Colon (tissue), 2 donors: ENCODE data around the gene MIX23.
A peak's percentile ranks its signal among the peaks of the same experiment; 100 is the strongest.

Experiments used
- FAIRE-seq: peaks from 2 replicates; lab custom pipeline; 2012; peaks lifted over from hg19 to GRCh38; lab: Jason Lieb, UNC
- donor health status: control.
- donor health status: control.

MIX23 gene

GRCh38 chr3:122392868-122393844 is 10.1 kb upstream of the MIX23 start:
- FAIRE-seq, result peak; percentile 14

- no peak for FAIRE-seq
Measured at GRCh38 chr3:122391681-122392446, 8.8 kb upstream of the MIX23 start.

- FAIRE-seq, result no peak
Measured at GRCh38 chr3:122390665-122391064, 7.6 kb upstream of the MIX23 start.

GRCh38 chr3:122389892-122390291 is 6.9 kb upstream of the MIX23 start:
- no peak for FAIRE-seq

- FAIRE-seq, result no peak
Measured at GRCh38 chr3:122389197-122389596, 6.2 kb upstream of the MIX23 start.

GRCh38 chr3:122387709-122388108 is 4.7 kb upstream of the MIX23 start:
- FAIRE-seq, result no peak

GRCh38 chr3:122383771-122384697 is 1.0 kb upstream of the MIX23 start, which contains the start of gene FAM162A:
Gene FAM162A (plus strand): TSS chr3:122384182. CDS start chr3:122384266, 84 bp downstream.
- no peak for FAIRE-seq

- FAIRE-seq, result no peak
Measured at GRCh38 chr3:122377975-122378374, 5.1 kb downstream of the MIX23 start.

- no peak for FAIRE-seq
Measured at GRCh38 chr3:122374034-122374433, 9.0 kb downstream of the MIX23 start.

GRCh38 chr3:122366379-122366749 is 16.7 kb downstream of the MIX23 start:
- FAIRE-seq, result no peak

GRCh38 chr3:122365582-122366378 is 17.3 kb downstream of the MIX23 start:
- peak; percentile 75 for FAIRE-seq

GRCh38 chr3:122365073-122365472 is 18.0 kb downstream of the MIX23 start:
- no peak for FAIRE-seq

GRCh38 chr3:122364490-122364889 is 18.5 kb downstream of the MIX23 start:
- no peak for FAIRE-seq

GRCh38 chr3:122362026-122362425 is 21.0 kb downstream of the MIX23 start:
- peak; percentile 53 for FAIRE-seq

GRCh38 chr3:122358703-122359032 is 24.4 kb downstream of the MIX23 start:
- FAIRE-seq, result no peak

- no peak for FAIRE-seq
Measured at GRCh38 chr3:122357828-122358702, 25.0 kb downstream of the MIX23 start.

GRCh38 chr3:122356402-122356801 is 26.6 kb downstream of the MIX23 start:
- FAIRE-seq, result no peak

GRCh38 chr3:122355612-122356011 is 27.4 kb downstream of the MIX23 start:
- FAIRE-seq, result no peak

- no peak for FAIRE-seq
Measured at GRCh38 chr3:122353893-122354401, 29.1 kb downstream of the MIX23 start.

GRCh38 chr3:122353215-122353614 is 29.8 kb downstream of the MIX23 start:
- FAIRE-seq, result no peak
